ENCODE results near the gene GPNMB.
"Not testable (repeated sequence)": the region's sequence is repeated elsewhere in the genome, so short reads cannot be mapped to it uniquely, and the experiment has no call there.

Gene GPNMB

DNA sequence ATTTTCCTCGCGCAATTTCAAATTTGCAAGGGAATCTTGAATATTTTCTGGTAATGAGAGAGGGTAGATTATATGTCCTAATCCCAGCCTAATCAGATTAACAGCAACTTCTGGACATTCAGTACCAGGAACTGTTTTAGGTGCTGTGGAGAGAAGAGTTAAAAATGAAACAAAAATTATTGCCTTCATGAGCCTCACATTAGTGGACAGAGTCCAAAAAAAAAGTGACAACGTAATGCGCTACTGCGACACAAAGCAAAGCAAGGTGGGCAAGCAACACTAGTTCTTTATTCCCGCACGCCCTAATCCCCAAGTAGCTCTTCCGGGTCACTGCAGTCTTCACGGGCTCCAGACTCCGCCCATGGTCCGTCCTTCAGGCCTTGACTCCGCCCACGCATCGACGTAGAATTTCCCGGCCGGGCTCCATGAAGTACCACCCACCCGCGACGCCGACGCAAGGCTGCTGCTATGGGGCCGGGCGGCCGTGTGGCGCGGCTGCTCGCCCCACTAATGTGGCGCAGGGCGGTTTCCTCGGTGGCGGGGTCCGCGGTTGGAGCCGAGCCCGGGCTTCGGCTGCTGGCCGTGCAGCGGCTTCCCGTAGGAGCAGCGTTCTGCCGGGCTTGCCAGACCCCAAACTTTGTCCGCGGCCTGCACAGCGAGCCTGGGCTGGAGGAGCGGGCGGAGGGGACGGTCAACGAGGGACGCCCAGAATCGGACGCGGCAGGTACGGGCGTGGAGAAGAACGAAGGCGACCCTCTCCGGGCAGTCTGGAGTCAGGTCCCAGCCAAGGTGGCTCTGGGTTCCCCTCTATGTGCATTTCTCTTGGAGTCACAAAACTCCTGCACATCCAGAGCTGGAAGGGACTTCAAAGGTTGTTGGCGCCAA lies 52.6 kb downstream of the GPNMB start, which contains the start of gene MALSU1:
MALSU1 (plus strand) TSS at position 455 of the 885 bp plus-strand sequence; CDS start at position 469, 14 bp downstream.
- Histone ChIP-seq H3K27ac (ENCODE audit: low read depth, low read length) (peak within 1 kb of the TSS; percentile 53), H3K36me3 (ENCODE audit: insufficient read depth, low read length) (peaks cover 7% of the 10 kb centered on the region), H3K79me2 (ENCODE audit: control insufficient read depth, insufficient read depth, low read length, unreplicated experiment) (peaks cover 46% of the 10 kb centered on the region), H3K27me3 (ENCODE audit: insufficient read depth, low read length) (no peaks in the 10 kb centered on the region), H3K4me3 (ENCODE audit: low read depth, low read length) (peak within 1 kb of the TSS; percentile 86), H2AFZ (ENCODE audit: low read length, unreplicated experiment) (peak within 1 kb of the TSS; percentile 92), H3K4me1 (ENCODE audit: control insufficient read depth, insufficient read depth, low read length, unreplicated experiment) (peaks cover 38% of the 10 kb centered on the region)

DNA sequence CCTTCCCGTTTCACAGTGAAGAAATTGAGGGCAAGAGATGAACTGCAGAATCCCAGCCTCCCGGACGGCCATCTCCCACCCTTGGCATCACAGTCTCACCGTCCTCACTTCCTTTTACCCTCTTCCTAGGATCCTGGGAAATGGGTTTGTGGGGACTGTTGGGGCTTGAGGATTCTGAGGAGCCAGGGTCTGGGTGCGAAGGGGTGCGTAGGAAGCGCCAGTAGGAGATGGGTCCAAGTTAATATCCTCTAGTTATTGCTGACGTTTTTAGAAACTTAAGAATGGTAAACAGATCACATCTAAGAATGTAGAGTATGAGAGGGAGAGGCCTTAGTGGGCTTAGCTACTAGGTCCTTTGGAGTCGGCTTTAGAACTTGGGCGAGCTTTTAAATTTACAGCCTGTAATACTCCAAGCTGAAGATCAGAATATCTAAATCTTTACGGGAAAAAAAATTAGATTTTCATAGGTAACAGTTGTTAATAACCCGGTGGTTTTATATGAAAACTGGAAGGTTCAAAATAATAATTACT lies 53.3 kb downstream of the GPNMB start:
- Histone ChIP-seq H2AFZ (ENCODE audit: low read length, unreplicated experiment) (peak overlapping the region; percentile 52), H3K27ac (ENCODE audit: low read depth, low read length) (peak overlapping the region; percentile 7; the same call in 1 of the 2 replicates), H3K36me3 (ENCODE audit: insufficient read depth, low read length) (peaks cover 7% of the 10 kb centered on the region), H3K27me3 (ENCODE audit: insufficient read depth, low read length) (no peaks in the 10 kb centered on the region), H3K4me3 (ENCODE audit: low read depth, low read length) (peak overlapping the region; percentile 86), H3K4me1 (ENCODE audit: control insufficient read depth, insufficient read depth, low read length, unreplicated experiment) (peaks cover 37% of the 10 kb centered on the region), H3K79me2 (ENCODE audit: control insufficient read depth, insufficient read depth, low read length, unreplicated experiment) (peaks cover 53% of the 10 kb centered on the region)

DNA sequence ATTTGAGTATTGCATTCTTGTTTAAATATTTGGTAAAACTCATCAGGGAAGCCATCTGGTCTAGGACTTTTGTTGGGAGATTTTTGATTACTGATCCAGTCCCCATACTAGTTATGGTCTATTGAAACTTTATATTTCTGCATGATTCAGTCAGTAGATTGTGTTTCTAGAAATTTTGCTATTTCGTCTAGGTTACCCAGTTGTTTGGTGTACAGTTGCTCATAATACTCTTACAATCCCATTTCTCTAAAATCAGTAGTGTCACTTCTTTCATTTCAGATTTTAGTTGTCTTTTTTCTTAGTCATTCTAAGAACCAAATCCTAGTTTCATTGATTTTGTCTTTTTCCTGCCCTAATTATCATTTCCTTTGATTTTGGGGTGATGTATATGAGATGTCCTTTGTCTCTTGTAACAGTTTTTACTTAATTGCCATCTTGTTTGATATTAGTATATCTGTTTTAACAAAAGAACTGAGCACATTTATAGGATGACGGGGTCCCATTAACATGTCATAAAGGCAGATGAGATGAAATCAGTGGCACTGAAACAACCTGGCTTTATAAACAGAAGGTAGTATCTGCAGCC lies 60.5 kb downstream of the GPNMB start:
- H2AFZ ChIP-seq (ENCODE audit: low read length, unreplicated experiment): no peak overlapping the region
- H3K27me3 ChIP-seq (ENCODE audit: insufficient read depth, low read length): no peaks in the 10 kb centered on the region
- no peak overlapping the region for H3K27ac ChIP-seq (ENCODE audit: low read depth, low read length)
- H3K4me1 ChIP-seq (ENCODE audit: control insufficient read depth, insufficient read depth, low read length, unreplicated experiment): peaks cover 11% of the 10 kb centered on the region
- H3K36me3 ChIP-seq (ENCODE audit: insufficient read depth, low read length): peaks cover 46% of the 10 kb centered on the region
- no peak overlapping the region for H3K4me3 ChIP-seq (ENCODE audit: low read depth, low read length)
- H3K79me2 ChIP-seq (ENCODE audit: control insufficient read depth, insufficient read depth, low read length, unreplicated experiment): peaks cover 63% of the 10 kb centered on the region

DNA sequence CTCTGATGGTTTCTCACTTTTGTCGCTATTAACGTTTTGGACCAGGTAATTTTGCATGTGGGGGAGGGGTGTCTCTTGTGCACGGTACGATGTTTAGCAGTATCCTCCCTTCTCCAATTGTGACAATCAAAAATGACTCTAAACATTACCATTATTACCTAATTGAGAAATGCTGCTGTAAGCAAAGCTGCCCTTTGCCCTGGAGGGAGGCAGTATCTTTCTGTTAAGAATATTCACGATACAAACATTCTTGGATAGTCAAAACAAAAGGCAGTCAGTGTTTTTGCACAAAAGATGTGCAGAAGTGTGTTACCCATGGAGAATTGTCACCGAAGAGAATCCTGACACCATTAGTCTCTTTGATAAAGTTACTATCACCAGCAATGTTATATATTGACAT lies 62.2 kb downstream of the GPNMB start:
- H3K4me3 ChIP-seq (ENCODE audit: low read depth, low read length): no peak overlapping the region
- no peak overlapping the region for H2AFZ ChIP-seq (ENCODE audit: low read length, unreplicated experiment)
- no peaks in the 10 kb centered on the region for H3K27me3 ChIP-seq (ENCODE audit: insufficient read depth, low read length)
- no peak overlapping the region for H3K27ac ChIP-seq (ENCODE audit: low read depth, low read length)
- H3K36me3 ChIP-seq (ENCODE audit: insufficient read depth, low read length): peaks cover 57% of the 10 kb centered on the region
- peaks cover 48% of the 10 kb centered on the region for H3K79me2 ChIP-seq (ENCODE audit: control insufficient read depth, insufficient read depth, low read length, unreplicated experiment)
- H3K4me1 ChIP-seq (ENCODE audit: control insufficient read depth, insufficient read depth, low read length, unreplicated experiment): peaks cover 4% of the 10 kb centered on the region

DNA sequence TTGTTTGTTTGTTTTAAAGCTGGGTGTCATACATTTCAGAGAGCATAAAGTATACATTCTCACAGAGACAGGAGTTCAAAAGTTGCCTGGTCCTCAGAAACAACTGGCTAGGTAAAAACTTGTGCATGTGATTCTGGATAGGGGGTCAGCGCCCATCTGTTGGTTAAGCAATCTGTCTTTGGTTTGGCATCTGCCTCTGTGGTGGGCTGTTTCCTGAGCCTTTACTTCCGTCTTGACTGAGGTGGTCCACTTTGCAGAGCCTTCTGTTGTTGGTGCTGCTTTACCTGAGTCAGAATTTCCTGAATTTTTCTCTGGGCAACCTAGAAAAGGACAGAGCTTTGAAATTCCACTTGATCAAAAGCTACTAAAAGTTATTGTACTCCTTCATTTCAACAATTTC lies 65.6 kb downstream of the GPNMB start:
- peaks cover 53% of the 10 kb centered on the region for H3K36me3 ChIP-seq (ENCODE audit: insufficient read depth, low read length)
- not testable (repeated sequence) for H2AFZ ChIP-seq (ENCODE audit: low read length, unreplicated experiment)

DNA sequence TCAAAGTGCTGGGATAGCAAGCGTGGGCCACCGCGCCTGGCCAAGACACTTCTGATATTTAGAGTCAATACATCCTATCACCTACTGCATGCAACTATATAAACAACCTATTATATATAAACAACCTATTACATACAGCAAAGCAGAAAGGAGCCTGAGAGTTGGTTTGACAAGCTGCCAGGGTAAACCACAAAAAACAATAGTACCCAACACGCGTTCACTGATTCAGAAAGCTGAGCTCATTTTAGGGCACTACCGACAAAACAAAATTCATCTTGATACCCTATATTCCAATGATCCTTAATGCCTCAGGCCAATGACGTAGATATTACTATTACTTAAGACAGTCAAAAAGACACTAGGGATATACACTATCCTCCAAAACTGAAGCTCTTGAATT lies 68.8 kb downstream of the GPNMB start:
- Histone ChIP-seq H3K27me3 (ENCODE audit: insufficient read depth, low read length) (no peaks in the 10 kb centered on the region), H3K4me3 (ENCODE audit: low read depth, low read length) (no peak overlapping the region), H2AFZ (ENCODE audit: low read length, unreplicated experiment) (no peak overlapping the region), H3K4me1 (ENCODE audit: control insufficient read depth, insufficient read depth, low read length, unreplicated experiment) (peaks cover 13% of the 10 kb centered on the region), H3K79me2 (ENCODE audit: control insufficient read depth, insufficient read depth, low read length, unreplicated experiment) (no peaks in the 10 kb centered on the region), H3K27ac (ENCODE audit: low read depth, low read length) (peak overlapping the region; percentile 36), H3K36me3 (ENCODE audit: insufficient read depth, low read length) (peaks cover 48% of the 10 kb centered on the region)

More for the DNA sequence above, 65.6 kb downstream of the GPNMB start:
- not testable (repeated sequence) for H3K4me3 ChIP-seq (ENCODE audit: low read depth, low read length); H3K27me3 ChIP-seq (ENCODE audit: insufficient read depth, low read length); H3K27ac ChIP-seq (ENCODE audit: low read depth, low read length)
- peaks cover 13% of the 10 kb centered on the region for H3K4me1 ChIP-seq (ENCODE audit: control insufficient read depth, insufficient read depth, low read length, unreplicated experiment)
- peaks cover 15% of the 10 kb centered on the region for H3K79me2 ChIP-seq (ENCODE audit: control insufficient read depth, insufficient read depth, low read length, unreplicated experiment)

All from ACC112 (cell line).